HepG2 (cell line): ENCODE measurements around the gene KIF25. TPM values are rescaled to one million over a fixed set of nuclear protein-coding genes. Genes with fewer than 3 reads are reported as not detected.

Source experiments
- ATAC-seq: fragments of 200-7000 bp; cut with Tn5 transposase; 3 replicates; pipeline ENCODE4 v1.9.1; 2020; ENCODE audit warnings: mild to moderate bottlenecking, moderate library complexity
- BruUV-seq: library from RNA; stranded (reverse); fragments of 400-500 nt; replicated peaks from 2 replicates; lab custom pipeline; 2021; lab: Mats Ljungman, UMichigan
- CTCF ChIA-PET: fragments of 300-600 bp; formaldehyde crosslinking; extraction: SDS; loops from one replicate; lab custom pipeline; 2021; ENCODE audit warnings: low total read pairs, inconsistent platforms, low intra/inter-chr PET ratio; lab: Yijun Ruan, JAX
- POLR2A ChIA-PET: fragments of 350-600 bp; sonication (Branson Sonifier 250); formaldehyde crosslinking; loops from one replicate; lab custom pipeline; 2020; ENCODE audit warnings: antibody characterized with exemption, inconsistent platforms; lab: Yijun Ruan, JAX
- DNase-seq: peaks from one replicate; pipeline ENCODE4 v3.0.0-alpha.2; 2015; ENCODE audit warnings: low spot score
- FAIRE-seq: peaks from 3 replicates; lab custom pipeline; 2011; peaks lifted over from hg19 to GRCh38; lab: Jason Lieb, UNC
- H2AFZ ChIP-seq: one replicate; pipeline ENCODE4 v1.6.1; 2011; ENCODE audit warnings: low read length, inconsistent platforms
- H3K27ac ChIP-seq: fragments of 300-600 bp; 3 replicates; pipeline ENCODE4 v1.8.0; 2011; ENCODE audit warnings: mixed run types, mild to moderate bottlenecking, mixed read lengths, low read length, inconsistent platforms; ENCODE audit not compliant: insufficient read depth; ENCODE audit errors: extremely low read length
- H3K27me3 ChIP-seq, 2 experiments: fragments of 200-600 bp in 1 of 2; 2 replicates in 1 of 2; 3 replicates in 1 of 2; pipeline versions ENCODE4 v1.6.0 to v1.8.0; 2011; ENCODE audit warnings: low read length in 2 of 2, mild to moderate bottlenecking in 2 of 2, moderate library complexity in 2 of 2, inconsistent platforms in 1 of 2; ENCODE audit not compliant: insufficient read depth in 2 of 2, control insufficient read depth in 1 of 2
- H3K36me3 ChIP-seq, 2 experiments: fragments of 200-600 bp in 1 of 2; replicated peaks in 1 of 2; 2 replicates in 1 of 2; 3 replicates in 1 of 2; pipeline versions ENCODE4 v1.5.1 to v1.8.0; 2011; ENCODE audit warnings: low read length in 2 of 2, inconsistent platforms in 1 of 2; ENCODE audit not compliant: insufficient read depth in 2 of 2, control insufficient read depth in 1 of 2
- H3K4me1 ChIP-seq: 2 replicates; pipeline ENCODE4 v1.5.1; 2012; ENCODE audit warnings: low read length, inconsistent platforms; ENCODE audit not compliant: insufficient read depth
- H3K4me2 ChIP-seq: 2 replicates; pipeline ENCODE4 v1.6.0; 2011; ENCODE audit warnings: low read depth, low read length, inconsistent platforms
- H3K4me3 ChIP-seq, 3 experiments: fragments of 200-600 bp in 1 of 3; sonication (generic), shearing (Covaris generic) in 1 of 3; replicated peaks in 1 of 3; 2 replicates each; pipeline ENCODE4 v1.5.1; 2011 to 2016; ENCODE audit warnings: low read length in 3 of 3, inconsistent platforms in 2 of 3, low read depth in 2 of 3, mild to moderate bottlenecking in 2 of 3, control low read depth in 1 of 3, mixed read lengths in 1 of 3; ENCODE audit not compliant: insufficient read depth in 1 of 3
- H3K79me2 ChIP-seq: one replicate; pipeline ENCODE4 v1.6.1; 2011; ENCODE audit warnings: low read length, inconsistent platforms; ENCODE audit not compliant: insufficient read depth
- H3K9ac ChIP-seq: 2 replicates; pipeline ENCODE4 v1.6.0; 2011; ENCODE audit warnings: mild to moderate bottlenecking, low read depth, low read length, inconsistent platforms; ENCODE audit not compliant: insufficient read depth
- H3K9me3 ChIP-seq: 2 replicates; pipeline ENCODE4 v1.5.1; 2012; ENCODE audit warnings: mild to moderate bottlenecking, low read length
- H4K20me1 ChIP-seq: 2 replicates; pipeline ENCODE4 v1.6.0; 2011; ENCODE audit warnings: inconsistent platforms, mild to moderate bottlenecking, low read length, moderate library complexity; ENCODE audit not compliant: insufficient read depth
- AHR ChIP-seq: IDR thresholded peaks from 2 replicates; pipeline ENCODE4 v1.6.1; 2018; ENCODE audit warnings: missing genetic modification reagents, missing compliant biosample characterization
- CREBL2 ChIP-seq: sonication (generic); formaldehyde crosslinking; IDR thresholded peaks from 2 replicates; pipeline ENCODE4 v1.8.1; 2023; ENCODE audit warnings: missing genetic modification reagents, mild to moderate bottlenecking, borderline replicate concordance
- NR2F6 ChIP-seq, 2 experiments: IDR thresholded peaks; 2 replicates each; pipeline ENCODE4 v1.6.1; 2016; ENCODE audit warnings: antibody characterized with exemption in 1 of 2, mild to moderate bottlenecking in 1 of 2
- RARA ChIP-seq: IDR thresholded peaks from 2 replicates; pipeline ENCODE4 v1.6.1; 2016; ENCODE audit warnings: missing genetic modification reagents, missing compliant biosample characterization
- WGBS: methylation state at CpG from one replicate; pipeline ENCODE4 v1.1.6; 2017; ENCODE audit warnings: low lambda C conversion rate; 5-methylcytosine and 5-hydroxymethylcytosine counted together
- in situ Hi-C: cut with HindIII; loops from 2 replicates; pipeline ENCODE4 v1.10.0; 2017; ENCODE audit warnings: low pct_unique_long_range_greater_than_20kb; ENCODE audit not compliant: extremely low pct_ligation_motif_present
- intact Hi-C: fragments of 100-400 bp; cut with micrococcal nuclease; formaldehyde crosslinking; loops from one replicate; pipeline ENCODE4 v1.10.0; 2022; ENCODE audit not compliant: unreplicated experiment
- polyA plus RNA-seq, 8 experiments: library from polyadenylated mRNA; depleted of rRNA in 3 of 8; stranded (reverse) in 7 of 8; unstranded in 1 of 8; fragments of >200 nt; fragmentation: Illumina TruSeq in 4 of 8; extraction: Trizol in 4 of 8; gene quantifications; 2 replicates each; pipeline versions ENCODE4 v1.2.1 to v1.2.3, GENCODE V29; 2011 to 2016; ENCODE audit warnings: low read depth in 4 of 8, missing spikeins in 1 of 8, mixed read lengths in 1 of 8; ENCODE audit not compliant: insufficient read depth in 1 of 8
- total RNA-seq, 5 experiments: library from RNA; depleted of rRNA; stranded (reverse); fragments of >200 nt; fragmentation: Illumina TruSeq; extraction: Trizol; gene quantifications; 2 replicates each; pipeline ENCODE4 v1.2.3, GENCODE V29; 2016; ENCODE audit warnings: low read depth in 1 of 5

Gene KIF25
- total and polyA plus RNA-seq, 2 of the 13 experiments (the other 11 are each of a cell fraction or from before 2014, with no cell fraction given) = not detected

- TF ChIP-seq CREBL2 (CRISPR knock-in tag) = no peak
Observed at GRCh38 chr6:168021581-168021980, 24.1 kb downstream of the KIF25 start (continued).

- H4K20me1 ChIP-seq = no peaks in the 10 kb centered on the region
- BruUV-seq = no TSS peak
- peaks cover 0 to 3% of the 10 kb centered on the region in 2 experiments; a peak in 1 of 5 replicates for H3K27me3 ChIP-seq
- intact Hi-C loops (no loop called here), in situ Hi-C loops (no loop called here)
- H3K9me3 ChIP-seq = no peaks in the 10 kb centered on the region
- DNase-seq (no peak), ATAC-seq (peak; percentile 65), FAIRE-seq (peak; percentile 18)
- H3K79me2 ChIP-seq = no peaks in the 10 kb centered on the region
- H3K27ac ChIP-seq = no peak overlapping the region
- POLR2A ChIA-PET = interaction anchor here (0.9 kb wide), 1 partner anchor 89 kb away, joined by 4 read pairs; no protein-coding TSS in a partner anchor
- no peaks in the 10 kb centered on the region for H3K36me3 ChIP-seq
- H3K9ac ChIP-seq = no peak overlapping the region
- TF ChIP-seq RARA = peak; percentile 54; the same call in 1 of the 2 replicates
- 0 out of 2 replicates have a peak, but pooled peaks have one; percentile 10 for TF ChIP-seq NR2F6 (IDR thresholded peaks at IDR 0.05)
- no peak for TF ChIP-seq NR2F6 (CRISPR knock-in tag; IDR thresholded peaks at IDR 0.05)
- no peak for TF ChIP-seq AHR (CRISPR knock-in tag)
- H3K4me2 ChIP-seq = no peak overlapping the region
- peaks cover 38% of the 10 kb centered on the region for H3K4me1 ChIP-seq
- 32% methylated on average over 7 of the region's 7 CpGs for WGBS
- no peak overlapping the region for H3K4me3 ChIP-seq
- no peak overlapping the region for H2AFZ ChIP-seq
- CTCF ChIA-PET = no interaction called here
Observed at GRCh38 chr6:168022488-168023321, 25.2 kb downstream of the KIF25 start.
